ENCODE measurements around the gene KCTD13.

Gene KCTD13

DNA sequence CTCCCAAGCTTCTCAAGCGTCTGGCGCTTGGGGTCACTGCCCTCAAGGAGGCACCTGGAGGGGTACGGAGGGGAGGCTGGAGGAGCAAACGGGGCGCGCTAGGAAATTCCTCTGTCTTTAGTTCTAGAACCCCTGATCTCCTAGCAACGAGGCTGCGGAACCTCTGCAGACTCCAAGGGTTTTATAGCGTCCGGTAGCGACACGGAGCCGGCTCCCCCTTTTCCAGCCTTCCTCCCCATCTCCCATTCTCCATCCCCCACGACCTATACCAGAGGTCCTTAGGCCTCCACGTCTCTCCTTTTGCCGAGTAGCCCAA lies 62.4 kb downstream of the KCTD13 start:
- TF ChIP-seq, protein P1, sequence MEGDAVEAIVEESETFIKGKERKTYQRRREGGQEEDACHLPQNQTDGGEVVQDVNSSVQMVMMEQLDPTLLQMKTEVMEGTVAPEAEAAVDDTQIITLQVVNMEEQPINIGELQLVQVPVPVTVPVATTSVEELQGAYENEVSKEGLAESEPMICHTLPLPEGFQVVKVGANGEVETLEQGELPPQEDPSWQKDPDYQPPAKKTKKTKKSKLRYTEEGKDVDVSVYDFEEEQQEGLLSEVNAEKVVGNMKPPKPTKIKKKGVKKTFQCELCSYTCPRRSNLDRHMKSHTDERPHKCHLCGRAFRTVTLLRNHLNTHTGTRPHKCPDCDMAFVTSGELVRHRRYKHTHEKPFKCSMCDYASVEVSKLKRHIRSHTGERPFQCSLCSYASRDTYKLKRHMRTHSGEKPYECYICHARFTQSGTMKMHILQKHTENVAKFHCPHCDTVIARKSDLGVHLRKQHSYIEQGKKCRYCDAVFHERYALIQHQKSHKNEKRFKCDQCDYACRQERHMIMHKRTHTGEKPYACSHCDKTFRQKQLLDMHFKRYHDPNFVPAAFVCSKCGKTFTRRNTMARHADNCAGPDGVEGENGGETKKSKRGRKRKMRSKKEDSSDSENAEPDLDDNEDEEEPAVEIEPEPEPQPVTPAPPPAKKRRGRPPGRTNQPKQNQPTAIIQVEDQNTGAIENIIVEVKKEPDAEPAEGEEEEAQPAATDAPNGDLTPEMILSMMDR (IDR thresholded peaks at IDR 0.05; ENCODE audit: unreplicated experiment in 3 of 3): no peak
- Mint-ChIP-seq H3K4me3 (peak overlapping the region; percentile 99 to 100 (median 99)), H3K4me1 (no peaks in the 10 kb centered on the region), H3K27me3 (ENCODE audit: low read depth) (peaks cover 3% of the 10 kb centered on the region), H3K27ac (peak overlapping the region; percentile 100), H3K9me3 (no peaks in the 10 kb centered on the region), H3K36me3 (ENCODE audit: low read depth) (peaks cover 19% of the 10 kb centered on the region)

DNA sequence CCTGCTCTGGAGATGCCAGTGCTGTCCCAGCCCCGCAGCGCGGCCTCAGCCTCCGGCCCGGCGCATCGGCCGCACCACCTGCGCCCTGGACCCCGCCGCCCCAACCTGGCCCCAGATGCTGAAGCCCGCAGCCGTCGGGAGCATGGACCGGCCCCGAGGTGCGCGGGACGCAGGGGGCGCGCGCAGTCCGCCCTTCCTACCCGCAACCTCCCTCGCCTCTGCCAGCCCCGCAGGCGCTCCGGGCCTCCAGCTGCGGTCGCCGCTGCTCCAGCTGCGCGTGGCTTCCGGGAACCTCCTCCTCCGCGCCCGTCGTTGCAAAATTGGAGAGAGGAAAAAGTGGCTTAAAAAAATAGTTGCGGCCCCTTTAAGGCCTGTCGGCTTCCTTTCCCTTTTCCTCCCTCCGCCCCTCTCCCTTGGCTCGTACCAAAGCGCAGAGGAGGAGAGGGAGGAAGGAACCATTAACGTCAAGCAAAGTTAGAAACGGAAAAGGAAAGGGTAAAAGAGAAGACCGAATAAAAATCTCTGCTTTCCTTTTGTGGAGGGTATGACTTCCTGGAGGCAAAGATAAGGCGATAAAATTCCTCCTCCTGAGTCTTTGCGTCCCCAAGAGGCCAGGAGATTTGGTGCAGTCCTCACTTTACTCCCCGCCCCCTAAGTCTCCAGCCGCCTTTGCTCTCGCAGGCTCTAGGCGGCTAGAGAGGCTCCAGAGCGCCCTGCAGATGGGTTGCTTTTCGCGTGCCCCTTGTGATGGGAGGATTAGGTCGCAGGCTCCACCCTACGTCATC lies 63.0 kb downstream of the KCTD13 start, which contains the start of gene CDIPT:
CDIPT (minus strand) TSS at position 343 of the 785 bp plus-strand sequence. CDS start 369 bp downstream, outside the sequence.
- H3K27me3 Mint-ChIP-seq (ENCODE audit: low read depth): peaks cover under 1% of the 10 kb centered on the region
- H3K36me3 Mint-ChIP-seq (ENCODE audit: low read depth): peaks cover 23% of the 10 kb centered on the region
- H3K27ac Mint-ChIP-seq: peak within 1 kb of the TSS; percentile 100
- TF ChIP-seq, protein P1 (IDR thresholded peaks at IDR 0.05; ENCODE audit: unreplicated experiment in 3 of 3): peak; percentile 36 to 48 (median 42)
- no peaks in the 10 kb centered on the region for H3K9me3 Mint-ChIP-seq
- H3K4me3 Mint-ChIP-seq: peak within 1 kb of the TSS; percentile 99 to 100 (median 99)
- H3K4me1 Mint-ChIP-seq: no peaks in the 10 kb centered on the region

DNA sequence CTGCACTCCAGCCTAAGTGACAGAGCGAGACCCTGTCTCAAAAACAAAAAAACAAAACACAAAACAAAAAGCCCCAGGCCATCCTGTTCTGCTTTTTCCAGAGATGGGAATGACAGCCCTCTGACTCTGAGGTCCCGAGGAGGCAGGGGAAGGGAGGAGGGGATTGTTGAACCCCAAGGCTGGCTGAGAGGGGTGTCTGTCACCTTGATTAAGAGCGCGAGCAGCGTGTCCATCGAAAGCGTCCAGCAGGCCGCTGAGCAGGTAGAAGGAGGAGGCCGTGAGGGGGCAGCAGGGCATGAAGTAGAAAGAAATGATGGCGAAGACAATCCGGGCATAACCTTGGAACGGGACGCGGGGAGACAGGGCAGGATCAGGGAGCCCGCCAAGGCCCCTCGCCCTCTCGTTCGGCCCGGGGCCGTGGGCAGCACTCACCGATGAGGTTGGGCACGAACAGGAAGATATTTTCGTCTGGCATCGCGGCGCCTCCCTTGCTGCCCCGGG lies 63.6 kb downstream of the KCTD13 start:
- Mint-ChIP-seq H3K36me3 (ENCODE audit: low read depth) (peaks cover 24% of the 10 kb centered on the region), H3K27ac (peak overlapping the region; percentile 98 to 100 (median 99)), H3K4me3 (peak overlapping the region; percentile 99 to 100 (median 99)), H3K9me3 (no peaks in the 10 kb centered on the region), H3K4me1 (no peaks in the 10 kb centered on the region), H3K27me3 (ENCODE audit: low read depth) (no peaks in the 10 kb centered on the region)
- TF ChIP-seq, protein P1 (IDR thresholded peaks at IDR 0.05; ENCODE audit: unreplicated experiment in 3 of 3): no peak

DNA sequence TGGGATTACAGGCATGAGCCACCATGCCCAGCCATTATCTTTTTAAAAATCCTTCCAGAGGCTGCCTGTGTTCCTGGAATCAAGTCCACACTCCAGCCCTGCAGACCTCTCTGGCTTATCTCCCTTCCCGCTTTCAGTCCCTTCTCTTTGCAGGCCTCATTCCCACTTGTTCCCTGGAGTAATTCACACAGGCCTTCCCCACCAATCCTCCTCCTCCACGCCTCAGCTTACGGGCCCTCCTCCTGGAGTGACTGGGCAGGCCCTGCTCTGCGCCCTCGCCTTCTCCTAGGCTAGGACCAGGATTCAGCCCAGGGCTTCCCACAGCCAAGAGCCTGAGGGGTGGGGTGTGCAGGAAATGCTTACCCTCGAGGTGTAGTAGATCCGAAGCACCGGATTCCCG lies 65.8 kb downstream of the KCTD13 start:
- Mint-ChIP-seq H3K9me3 (no peaks in the 10 kb centered on the region), H3K27me3 (ENCODE audit: low read depth) (no peaks in the 10 kb centered on the region), H3K36me3 (ENCODE audit: low read depth) (peaks cover 29% of the 10 kb centered on the region), H3K27ac (peak overlapping the region in 1 of 3 experiments; percentile 54), H3K4me1 (no peaks in the 10 kb centered on the region), H3K4me3 (peak overlapping the region; percentile 81 to 100 (median 99))
- TF ChIP-seq, protein P1 (IDR thresholded peaks at IDR 0.05; ENCODE audit: unreplicated experiment in 3 of 3): no peak

DNA sequence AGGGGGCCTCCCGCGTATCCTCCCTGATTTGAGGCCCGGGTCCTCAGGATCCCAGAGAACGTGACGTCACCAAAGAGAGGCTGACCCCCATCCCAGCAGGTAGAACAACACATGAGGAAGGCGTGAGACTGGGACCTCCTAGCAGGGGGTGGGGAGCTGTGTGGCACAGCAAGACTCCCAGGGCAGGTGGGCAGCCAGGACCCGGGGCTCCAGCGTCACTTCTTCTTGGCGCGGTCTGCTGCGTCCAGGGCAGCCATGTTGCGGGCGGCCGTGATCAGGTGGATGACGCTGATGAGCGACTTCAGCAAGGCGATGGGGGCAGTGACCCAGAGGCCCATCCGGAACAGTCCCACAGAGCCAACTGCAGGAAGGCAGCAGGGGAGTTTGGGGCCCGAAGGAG lies 67.1 kb downstream of the KCTD13 start:
- H3K27me3 Mint-ChIP-seq (ENCODE audit: low read depth): no peaks in the 10 kb centered on the region
- no peaks in the 10 kb centered on the region for H3K9me3 Mint-ChIP-seq
- no peak overlapping the region for H3K27ac Mint-ChIP-seq
- peaks cover 29% of the 10 kb centered on the region for H3K36me3 Mint-ChIP-seq (ENCODE audit: low read depth)
- H3K4me1 Mint-ChIP-seq: no peaks in the 10 kb centered on the region
- no peak overlapping the region for H3K4me3 Mint-ChIP-seq
- TF ChIP-seq, protein P1 (IDR thresholded peaks at IDR 0.05; ENCODE audit: unreplicated experiment in 3 of 3): no peak

Data from nephron (organoid).